Stimulated activated CD4-positive, alpha-beta T cell treated with anti-CD3 and anti-CD28 coated beads, Interleukin-2, amount 100 ng/mL, for 48 hours (primary cell): ENCODE measurements around the gene OLFM2.
"Not testable (repeated sequence)": the region's sequence is repeated elsewhere in the genome, so short reads cannot be mapped to it uniquely, and the experiment has no call there.

ENCODE experiments used
- DNase-seq, 2 donors: peaks; one replicate each; pipeline ENCODE4 v3.0.0-alpha.2; 2020

The OLFM2 gene

GRCh38 chr19:9823816-9824215 is 112.5 kb downstream of the OLFM2 start:
- no peak for DNase-seq

GRCh38 chr19:9820034-9820433 is 116.3 kb downstream of the OLFM2 start:
- not testable (repeated sequence) for DNase-seq

GRCh38 chr19:9819596-9819909 is 116.8 kb downstream of the OLFM2 start:
- DNase-seq, result no peak

- peak; percentile 100 for DNase-seq
These were observed 117.3 kb downstream of the OLFM2 start, which contains the start of gene FBXL12 for GRCh38 chr19:9818734-9819595. Gene FBXL12, minus strand, starts transcription at chr19:9819079. Its CDS starts 266 bp downstream, at chr19:9818813.

GRCh38 chr19:9818175-9818733 is 118.1 kb downstream of the OLFM2 start:
- no peak for DNase-seq

GRCh38 chr19:9811139-9811538 is 125.2 kb downstream of the OLFM2 start:
- no peak for DNase-seq

- no peak for DNase-seq
These were observed 127.2 kb downstream of the OLFM2 start for GRCh38 chr19:9808855-9809824.

- DNase-seq, result no peak
These were observed 129.5 kb downstream of the OLFM2 start for GRCh38 chr19:9806803-9807202.
